ENCODE data around the gene TNK2.

The TNK2 gene

DNA sequence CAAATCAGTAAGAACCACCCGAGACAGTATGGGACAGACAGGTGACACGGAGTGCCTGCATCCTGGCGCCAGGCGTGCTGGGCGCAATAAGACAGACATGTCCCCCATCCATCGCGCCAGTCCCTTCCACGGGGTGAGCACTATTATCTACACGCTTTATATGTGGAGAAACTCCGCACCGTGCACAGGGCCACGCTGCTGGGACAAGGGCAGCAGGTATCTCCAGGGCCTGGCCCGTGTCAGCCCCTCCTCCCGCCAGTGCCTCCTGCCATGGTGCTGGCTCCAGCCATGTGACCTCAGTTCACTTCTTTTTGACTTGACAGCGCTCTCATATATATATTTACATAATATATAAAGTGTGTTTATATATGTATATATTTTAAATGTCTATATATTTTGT, 42.6 kb downstream of the TNK2 start (continued):
- no peak for TF ChIP-seq ZNF707 (tag by site-specific recombination; IDR thresholded peaks at IDR 0.05)
- no peak for TF ChIP-seq ZNF473 (tag by site-specific recombination; IDR thresholded peaks at IDR 0.05)

DNA sequence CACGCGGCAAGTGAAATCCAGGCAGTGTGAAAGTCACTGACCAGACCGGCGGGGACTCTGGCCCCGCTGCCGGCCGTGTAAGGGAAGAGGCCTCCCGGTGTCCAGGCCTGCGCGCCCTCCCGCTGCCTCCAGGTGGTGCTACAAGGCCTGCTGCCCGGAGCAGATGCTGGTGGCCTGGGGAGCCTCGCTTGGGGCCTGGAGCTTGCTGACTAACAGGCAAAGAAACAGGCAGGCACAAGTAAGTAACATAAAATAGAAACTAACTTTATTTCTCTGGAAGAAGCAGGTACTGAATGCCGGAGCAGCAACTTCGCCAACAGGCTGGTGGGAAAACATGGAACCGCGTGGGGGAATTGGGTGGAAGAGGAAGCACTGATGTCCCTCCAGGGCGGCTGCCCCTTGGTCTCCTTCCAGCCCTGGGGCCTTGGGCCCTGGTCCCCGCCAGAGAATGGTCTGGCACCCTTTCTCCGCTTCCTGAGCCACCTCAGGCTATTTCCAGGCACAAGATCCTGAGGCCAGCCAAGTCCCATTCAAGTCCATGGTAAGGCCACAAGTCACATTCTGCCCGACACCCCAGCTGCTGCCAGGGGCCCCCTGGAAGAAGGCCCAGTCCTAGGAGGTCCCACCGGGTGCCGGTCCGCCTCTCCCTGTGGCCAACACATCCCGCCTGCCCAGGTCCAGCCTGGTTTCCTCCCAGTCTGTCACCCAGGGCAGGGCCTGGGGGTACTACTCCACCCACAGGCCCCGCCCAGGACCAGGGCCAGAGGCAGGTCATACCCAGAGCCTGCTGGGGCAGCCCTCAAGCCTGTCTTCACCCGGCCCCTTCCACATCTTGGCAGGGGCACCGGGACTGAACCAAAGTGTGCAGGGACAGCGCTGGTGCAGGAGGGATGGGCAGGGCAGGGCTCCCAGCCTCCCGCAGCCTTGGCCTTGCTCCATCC, 45.0 kb downstream of the TNK2 start:
- Histone ChIP-seq H3K36me3 (ENCODE audit: control insufficient read depth in 2 of 2, insufficient read depth in 1 of 2, low read length in 2 of 2) (peaks cover 0 to 37% of the 10 kb centered on the region in 2 experiments; a peak in 2 of 3 replicates), H3K4me3 (ENCODE audit: low read depth, low read length) (no peak overlapping the region), H3K27ac (ENCODE audit: extremely low read depth, low read depth, low read length) (no peak overlapping the region), H3K4me1 (ENCODE audit: control insufficient read depth, insufficient read depth, low read length) (no peaks in the 10 kb centered on the region), H3K9me3 (ENCODE audit: control insufficient read depth, insufficient read depth, low read depth, low read length) (no peaks in the 10 kb centered on the region)
- ChIA-PET CTCF (interaction anchor here (0.6 to 3.5 kb wide), 10 partner anchors 11 to 659 kb away, joined by 3 to 37 read pairs (median 4); partner anchors contain the start of gene TNK2), POLR2A (no interaction called here)
- TF ChIP-seq ZNF843 (tag by site-specific recombination; IDR thresholded peaks at IDR 0.05), result no peak
- no peak for TF ChIP-seq TRIM28 (IDR thresholded peaks at IDR 0.05; ENCODE audit: borderline replicate concordance, low read length)
- TF ChIP-seq ZFP3 (tag by site-specific recombination; IDR thresholded peaks at IDR 0.05; ENCODE audit: low read depth), result no peak
- TF ChIP-seq WT1 (tag by site-specific recombination; IDR thresholded peaks at IDR 0.05), result no peak
- TF ChIP-seq ZNF654 (tag by site-specific recombination; IDR thresholded peaks at IDR 0.05; ENCODE audit: low read depth), result peak; percentile 43
- peak; percentile 63 for TF ChIP-seq ZNF335 (tag by site-specific recombination; conservative IDR thresholded peaks at IDR 0.05)
- no peak for TF ChIP-seq ZNF621 (tag by site-specific recombination; IDR thresholded peaks at IDR 0.05)
- TF ChIP-seq, protein P1, sequence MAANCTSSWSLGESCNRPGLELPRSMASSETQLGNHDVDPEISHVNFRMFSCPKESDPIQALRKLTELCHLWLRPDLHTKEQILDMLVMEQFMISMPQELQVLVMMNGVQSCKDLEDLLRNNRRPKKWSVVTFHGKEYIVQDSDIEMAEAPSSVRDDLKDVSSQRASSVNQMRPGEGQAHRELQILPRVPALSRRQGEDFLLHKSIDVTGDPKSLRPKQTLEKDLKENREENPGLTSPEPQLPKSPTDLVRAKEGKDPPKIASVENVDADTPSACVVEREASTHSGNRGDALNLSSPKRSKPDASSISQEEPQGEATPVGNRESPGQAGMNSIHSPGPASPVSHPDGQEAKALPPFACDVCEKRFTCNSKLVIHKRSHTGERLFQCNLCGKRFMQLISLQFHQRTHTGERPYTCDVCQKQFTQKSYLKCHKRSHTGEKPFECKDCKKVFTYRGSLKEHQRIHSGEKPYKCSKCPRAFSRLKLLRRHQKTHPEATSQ (tag by site-specific recombination; IDR thresholded peaks at IDR 0.05), result no peak
- TF ChIP-seq ZNF629 (tag by site-specific recombination; IDR thresholded peaks at IDR 0.05), result no peak
- TF ChIP-seq SCRT2 (tag by site-specific recombination; IDR thresholded peaks at IDR 0.05), result no peak
- no peak for TF ChIP-seq SP7 (tag by site-specific recombination; IDR thresholded peaks at IDR 0.05)
- TF ChIP-seq, protein P2, sequence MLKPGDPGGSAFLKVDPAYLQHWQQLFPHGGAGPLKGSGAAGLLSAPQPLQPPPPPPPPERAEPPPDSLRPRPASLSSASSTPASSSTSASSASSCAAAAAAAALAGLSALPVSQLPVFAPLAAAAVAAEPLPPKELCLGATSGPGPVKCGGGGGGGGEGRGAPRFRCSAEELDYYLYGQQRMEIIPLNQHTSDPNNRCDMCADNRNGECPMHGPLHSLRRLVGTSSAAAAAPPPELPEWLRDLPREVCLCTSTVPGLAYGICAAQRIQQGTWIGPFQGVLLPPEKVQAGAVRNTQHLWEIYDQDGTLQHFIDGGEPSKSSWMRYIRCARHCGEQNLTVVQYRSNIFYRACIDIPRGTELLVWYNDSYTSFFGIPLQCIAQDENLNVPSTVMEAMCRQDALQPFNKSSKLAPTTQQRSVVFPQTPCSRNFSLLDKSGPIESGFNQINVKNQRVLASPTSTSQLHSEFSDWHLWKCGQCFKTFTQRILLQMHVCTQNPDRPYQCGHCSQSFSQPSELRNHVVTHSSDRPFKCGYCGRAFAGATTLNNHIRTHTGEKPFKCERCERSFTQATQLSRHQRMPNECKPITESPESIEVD (tag by site-specific recombination; IDR thresholded peaks at IDR 0.05), result no peak
- TF ChIP-seq KLF1 (tag by site-specific recombination; IDR thresholded peaks at IDR 0.05), result no peak
- TF ChIP-seq, protein P3, sequence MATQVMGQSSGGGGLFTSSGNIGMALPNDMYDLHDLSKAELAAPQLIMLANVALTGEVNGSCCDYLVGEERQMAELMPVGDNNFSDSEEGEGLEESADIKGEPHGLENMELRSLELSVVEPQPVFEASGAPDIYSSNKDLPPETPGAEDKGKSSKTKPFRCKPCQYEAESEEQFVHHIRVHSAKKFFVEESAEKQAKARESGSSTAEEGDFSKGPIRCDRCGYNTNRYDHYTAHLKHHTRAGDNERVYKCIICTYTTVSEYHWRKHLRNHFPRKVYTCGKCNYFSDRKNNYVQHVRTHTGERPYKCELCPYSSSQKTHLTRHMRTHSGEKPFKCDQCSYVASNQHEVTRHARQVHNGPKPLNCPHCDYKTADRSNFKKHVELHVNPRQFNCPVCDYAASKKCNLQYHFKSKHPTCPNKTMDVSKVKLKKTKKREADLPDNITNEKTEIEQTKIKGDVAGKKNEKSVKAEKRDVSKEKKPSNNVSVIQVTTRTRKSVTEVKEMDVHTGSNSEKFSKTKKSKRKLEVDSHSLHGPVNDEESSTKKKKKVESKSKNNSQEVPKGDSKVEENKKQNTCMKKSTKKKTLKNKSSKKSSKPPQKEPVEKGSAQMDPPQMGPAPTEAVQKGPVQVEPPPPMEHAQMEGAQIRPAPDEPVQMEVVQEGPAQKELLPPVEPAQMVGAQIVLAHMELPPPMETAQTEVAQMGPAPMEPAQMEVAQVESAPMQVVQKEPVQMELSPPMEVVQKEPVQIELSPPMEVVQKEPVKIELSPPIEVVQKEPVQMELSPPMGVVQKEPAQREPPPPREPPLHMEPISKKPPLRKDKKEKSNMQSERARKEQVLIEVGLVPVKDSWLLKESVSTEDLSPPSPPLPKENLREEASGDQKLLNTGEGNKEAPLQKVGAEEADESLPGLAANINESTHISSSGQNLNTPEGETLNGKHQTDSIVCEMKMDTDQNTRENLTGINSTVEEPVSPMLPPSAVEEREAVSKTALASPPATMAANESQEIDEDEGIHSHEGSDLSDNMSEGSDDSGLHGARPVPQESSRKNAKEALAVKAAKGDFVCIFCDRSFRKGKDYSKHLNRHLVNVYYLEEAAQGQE (tag by site-specific recombination; IDR thresholded peaks at IDR 0.05), result 0 out of 2 replicates have a peak, but pooled peaks have one; percentile 15
- no peak for TF ChIP-seq ZNF140 (tag by site-specific recombination; IDR thresholded peaks at IDR 0.05)
- TF ChIP-seq ZNF37A (tag by site-specific recombination; IDR thresholded peaks at IDR 0.05), result no peak
- TF ChIP-seq ZNF266 (tag by site-specific recombination; IDR thresholded peaks at IDR 0.05; ENCODE audit: low read depth), result no peak
- TF ChIP-seq ZBTB7A (tag by site-specific recombination; IDR thresholded peaks at IDR 0.05; ENCODE audit: low read depth), result no peak
- TF ChIP-seq, protein P4, sequence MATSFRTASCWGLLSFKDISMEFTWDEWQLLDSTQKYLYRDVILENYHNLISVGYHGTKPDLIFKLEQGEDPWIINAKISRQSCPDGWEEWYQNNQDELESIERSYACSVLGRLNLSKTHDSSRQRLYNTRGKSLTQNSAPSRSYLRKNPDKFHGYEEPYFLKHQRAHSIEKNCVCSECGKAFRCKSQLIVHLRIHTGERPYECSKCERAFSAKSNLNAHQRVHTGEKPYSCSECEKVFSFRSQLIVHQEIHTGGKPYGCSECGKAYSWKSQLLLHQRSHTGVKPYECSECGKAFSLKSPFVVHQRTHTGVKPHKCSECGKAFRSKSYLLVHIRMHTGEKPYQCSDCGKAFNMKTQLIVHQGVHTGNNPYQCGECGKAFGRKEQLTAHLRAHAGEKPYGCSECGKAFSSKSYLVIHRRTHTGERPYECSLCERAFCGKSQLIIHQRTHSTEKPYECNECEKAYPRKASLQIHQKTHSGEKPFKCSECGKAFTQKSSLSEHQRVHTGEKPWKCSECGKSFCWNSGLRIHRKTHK (tag by site-specific recombination; IDR thresholded peaks at IDR 0.05), result no peak
- TF ChIP-seq, protein P5, sequence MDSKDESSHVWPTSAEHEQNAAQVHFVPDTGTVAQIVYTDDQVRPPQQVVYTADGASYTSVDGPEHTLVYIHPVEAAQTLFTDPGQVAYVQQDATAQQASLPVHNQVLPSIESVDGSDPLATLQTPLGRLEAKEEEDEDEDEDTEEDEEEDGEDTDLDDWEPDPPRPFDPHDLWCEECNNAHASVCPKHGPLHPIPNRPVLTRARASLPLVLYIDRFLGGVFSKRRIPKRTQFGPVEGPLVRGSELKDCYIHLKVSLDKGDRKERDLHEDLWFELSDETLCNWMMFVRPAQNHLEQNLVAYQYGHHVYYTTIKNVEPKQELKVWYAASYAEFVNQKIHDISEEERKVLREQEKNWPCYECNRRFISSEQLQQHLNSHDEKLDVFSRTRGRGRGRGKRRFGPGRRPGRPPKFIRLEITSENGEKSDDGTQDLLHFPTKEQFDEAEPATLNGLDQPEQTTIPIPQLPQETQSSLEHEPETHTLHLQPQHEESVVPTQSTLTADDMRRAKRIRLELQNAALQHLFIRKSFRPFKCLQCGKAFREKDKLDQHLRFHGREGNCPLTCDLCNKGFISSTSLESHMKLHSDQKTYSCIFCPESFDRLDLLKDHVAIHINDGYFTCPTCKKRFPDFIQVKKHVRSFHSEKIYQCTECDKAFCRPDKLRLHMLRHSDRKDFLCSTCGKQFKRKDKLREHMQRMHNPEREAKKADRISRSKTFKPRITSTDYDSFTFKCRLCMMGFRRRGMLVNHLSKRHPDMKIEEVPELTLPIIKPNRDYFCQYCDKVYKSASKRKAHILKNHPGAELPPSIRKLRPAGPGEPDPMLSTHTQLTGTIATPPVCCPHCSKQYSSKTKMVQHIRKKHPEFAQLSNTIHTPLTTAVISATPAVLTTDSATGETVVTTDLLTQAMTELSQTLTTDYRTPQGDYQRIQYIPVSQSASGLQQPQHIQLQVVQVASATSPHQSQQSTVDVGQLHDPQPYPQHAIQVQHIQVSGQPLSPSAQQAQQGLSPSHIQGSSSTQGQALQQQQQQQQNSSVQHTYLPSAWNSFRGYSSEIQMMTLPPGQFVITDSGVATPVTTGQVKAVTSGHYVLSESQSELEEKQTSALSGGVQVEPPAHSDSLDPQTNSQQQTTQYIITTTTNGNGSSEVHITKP (tag by site-specific recombination; IDR thresholded peaks at IDR 0.05), result no peak
- TF ChIP-seq ZNF501 (tag by site-specific recombination; IDR thresholded peaks at IDR 0.05), result no peak
- TF ChIP-seq HOXA7 (CRISPR knock-in tag; IDR thresholded peaks at IDR 0.05; ENCODE audit: borderline replicate concordance), result no peak
- TF ChIP-seq GFI1B (tag by site-specific recombination; IDR thresholded peaks at IDR 0.05), result no peak

Data from HEK293 (cell line).